HepG2 (cell line): ENCODE measurements around the gene PRXL2B. TPM values are rescaled to one million over a fixed set of nuclear protein-coding genes. Genes with fewer than 3 reads are reported as not detected.

Source experiments
- CBFB ChIP-seq: sonication (generic); formaldehyde crosslinking; IDR thresholded peaks from 2 replicates; pipeline ENCODE4 v1.4.0; 2020; ENCODE audit warnings: missing genetic modification reagents
- DNMT1 ChIP-seq: sonication (generic); formaldehyde crosslinking; IDR thresholded peaks from 2 replicates; pipeline ENCODE4 v1.5.1; 2020; ENCODE audit warnings: mild to moderate bottlenecking, missing genetic modification reagents
- GATAD1 ChIP-seq: IDR thresholded peaks from 2 replicates; pipeline ENCODE4 v1.6.1; 2016; ENCODE audit warnings: missing genetic modification reagents, missing compliant biosample characterization
- HDAC2 ChIP-seq: sonication (generic); formaldehyde crosslinking; IDR thresholded peaks from 2 replicates; pipeline ENCODE4 v1.4.0; 2020; ENCODE audit warnings: missing genetic modification reagents
- HNRNPL ChIP-seq: fragments of 200-400 bp; formaldehyde crosslinking; IDR thresholded peaks from 2 replicates; pipeline ENCODE4 v1.6.1; 2017; ENCODE audit warnings: mild to moderate bottlenecking, low read depth, low read length
- MBNL3 ChIP-seq: fragments of 250-450 bp; sonication (Bioruptor Pico); conservative IDR thresholded peaks from 2 replicates; pipeline ENCODE4 v1.8.0; 2022; ENCODE audit warnings: mild to moderate bottlenecking, inconsistent platforms
- NAIF1 ChIP-seq: sonication (generic); formaldehyde crosslinking; IDR thresholded peaks from 2 replicates; pipeline ENCODE4 v1.5.0; 2020; ENCODE audit warnings: mild to moderate bottlenecking, missing genetic modification reagents, borderline replicate concordance
- NCOR1 ChIP-seq: fragments of 200-600 bp; sonication (generic); IDR thresholded peaks from 2 replicates; pipeline ENCODE4 v1.7.0; 2017; ENCODE audit warnings: antibody characterized with exemption, low read length, borderline replicate concordance
- NFE2L2 ChIP-seq: fragments of 150-350 bp; IDR thresholded peaks from 2 replicates; pipeline ENCODE4 v1.6.1; 2014; ENCODE audit warnings: low read length
- POLR2AphosphoS5 ChIP-seq: IDR thresholded peaks from 2 replicates; pipeline ENCODE4 v1.6.1; 2012; ENCODE audit warnings: low read depth, low read length
- REXO4 ChIP-seq: sonication (generic); formaldehyde crosslinking; IDR thresholded peaks from 2 replicates; pipeline ENCODE4 v1.8.0; 2022; ENCODE audit warnings: missing genetic modification reagents, mild to moderate bottlenecking, borderline replicate concordance
- STAT6 ChIP-seq: sonication (generic); formaldehyde crosslinking; IDR thresholded peaks from 2 replicates; pipeline ENCODE4 v1.4.0; 2020; ENCODE audit warnings: missing genetic modification reagents, mild to moderate bottlenecking, borderline replicate concordance
- ZMYM4 ChIP-seq: sonication (generic); formaldehyde crosslinking; IDR thresholded peaks from 2 replicates; pipeline ENCODE4 v1.8.1; 2023; ENCODE audit warnings: mild to moderate bottlenecking, missing genetic modification reagents
- ZNF225 ChIP-seq: sonication (generic); formaldehyde crosslinking; IDR thresholded peaks from 2 replicates; pipeline ENCODE4 v1.4.0; 2020; ENCODE audit warnings: mild to moderate bottlenecking, missing genetic modification reagents
- ZNF251 ChIP-seq: sonication (generic); formaldehyde crosslinking; IDR thresholded peaks from 2 replicates; pipeline ENCODE4 v1.9.0; 2021; ENCODE audit warnings: mild to moderate bottlenecking, missing genetic modification reagents
- ZNF253 ChIP-seq: sonication (generic); formaldehyde crosslinking; IDR thresholded peaks from 2 replicates; pipeline ENCODE4 v1.8.0; 2022; ENCODE audit warnings: mild to moderate bottlenecking, missing genetic modification reagents, borderline replicate concordance
- ZNF362 ChIP-seq: sonication (generic); formaldehyde crosslinking; IDR thresholded peaks from 2 replicates; pipeline ENCODE4 v1.4.0; 2020; ENCODE audit warnings: missing genetic modification reagents, mild to moderate bottlenecking, borderline replicate concordance
- ZNF562 ChIP-seq: sonication (generic); formaldehyde crosslinking; IDR thresholded peaks from 2 replicates; pipeline ENCODE4 v1.8.0; 2022; ENCODE audit warnings: missing genetic modification reagents, borderline replicate concordance
- ZNF589 ChIP-seq: sonication (generic); formaldehyde crosslinking; conservative IDR thresholded peaks from 2 replicates; pipeline ENCODE4 v1.8.0; 2022; ENCODE audit warnings: mild to moderate bottlenecking, moderate library complexity, missing genetic modification reagents
- polyA plus RNA-seq, 8 experiments: library from polyadenylated mRNA; depleted of rRNA in 3 of 8; stranded (reverse) in 7 of 8; unstranded in 1 of 8; fragments of >200 nt; fragmentation: Illumina TruSeq in 4 of 8; extraction: Trizol in 4 of 8; gene quantifications; 2 replicates each; pipeline versions ENCODE4 v1.2.1 to v1.2.3, GENCODE V29; 2011 to 2016; ENCODE audit warnings: low read depth in 4 of 8, missing spikeins in 1 of 8, mixed read lengths in 1 of 8; ENCODE audit not compliant: insufficient read depth in 1 of 8
- total RNA-seq, 5 experiments: library from RNA; depleted of rRNA; stranded (reverse); fragments of >200 nt; fragmentation: Illumina TruSeq; extraction: Trizol; gene quantifications; 2 replicates each; pipeline ENCODE4 v1.2.3, GENCODE V29; 2016; ENCODE audit warnings: low read depth in 1 of 5
- TF ChIP-seq, protein P1 (sequence below): sonication (generic); formaldehyde crosslinking; conservative IDR thresholded peaks from 2 replicates; pipeline ENCODE4 v1.4.0; 2020; ENCODE audit warnings: missing genetic modification reagents
- TF ChIP-seq, protein P2 (sequence below): sonication (generic); formaldehyde crosslinking; IDR thresholded peaks from 2 replicates; pipeline ENCODE4 v1.4.0; 2020; ENCODE audit warnings: missing genetic modification reagents

The PRXL2B gene
- total and polyA plus RNA-seq, 2 of the 13 experiments (the other 11 are each of a cell fraction or from before 2014, with no cell fraction given) = 16.8 to 22.1 TPM

- TF ChIP-seq REXO4 (CRISPR knock-in tag) (no peak), STAT6 (no peak), POLR2AphosphoS5 (no peak), ZMYM4 (no peak), HNRNPL (peak; percentile 73), NCOR1 (no peak), NAIF1 (CRISPR knock-in tag) (no peak), ZNF362 (CRISPR knock-in tag) (no peak), HDAC2 (CRISPR knock-in tag) (no peak), ZNF589 (0 out of 2 replicates have a peak, but pooled peaks have one; percentile 66), MBNL3 (no peak), ZNF251 (no peak), ZNF253 (CRISPR knock-in tag) (0 out of 2 replicates have a peak, but pooled peaks have one; percentile 34), GATAD1 (CRISPR knock-in tag) (no peak), CBFB (CRISPR knock-in tag) (no peak), DNMT1 (0 out of 2 replicates have a peak, but pooled peaks have one; percentile 56), NFE2L2 (no peak), ZNF225 (CRISPR knock-in tag) (no peak), ZNF562 (no peak)
- TF ChIP-seq, protein P1, sequence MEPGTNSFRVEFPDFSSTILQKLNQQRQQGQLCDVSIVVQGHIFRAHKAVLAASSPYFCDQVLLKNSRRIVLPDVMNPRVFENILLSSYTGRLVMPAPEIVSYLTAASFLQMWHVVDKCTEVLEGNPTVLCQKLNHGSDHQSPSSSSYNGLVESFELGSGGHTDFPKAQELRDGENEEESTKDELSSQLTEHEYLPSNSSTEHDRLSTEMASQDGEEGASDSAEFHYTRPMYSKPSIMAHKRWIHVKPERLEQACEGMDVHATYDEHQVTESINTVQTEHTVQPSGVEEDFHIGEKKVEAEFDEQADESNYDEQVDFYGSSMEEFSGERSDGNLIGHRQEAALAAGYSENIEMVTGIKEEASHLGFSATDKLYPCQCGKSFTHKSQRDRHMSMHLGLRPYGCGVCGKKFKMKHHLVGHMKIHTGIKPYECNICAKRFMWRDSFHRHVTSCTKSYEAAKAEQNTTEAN (CRISPR knock-in tag) = no peak
- TF ChIP-seq, protein P2, sequence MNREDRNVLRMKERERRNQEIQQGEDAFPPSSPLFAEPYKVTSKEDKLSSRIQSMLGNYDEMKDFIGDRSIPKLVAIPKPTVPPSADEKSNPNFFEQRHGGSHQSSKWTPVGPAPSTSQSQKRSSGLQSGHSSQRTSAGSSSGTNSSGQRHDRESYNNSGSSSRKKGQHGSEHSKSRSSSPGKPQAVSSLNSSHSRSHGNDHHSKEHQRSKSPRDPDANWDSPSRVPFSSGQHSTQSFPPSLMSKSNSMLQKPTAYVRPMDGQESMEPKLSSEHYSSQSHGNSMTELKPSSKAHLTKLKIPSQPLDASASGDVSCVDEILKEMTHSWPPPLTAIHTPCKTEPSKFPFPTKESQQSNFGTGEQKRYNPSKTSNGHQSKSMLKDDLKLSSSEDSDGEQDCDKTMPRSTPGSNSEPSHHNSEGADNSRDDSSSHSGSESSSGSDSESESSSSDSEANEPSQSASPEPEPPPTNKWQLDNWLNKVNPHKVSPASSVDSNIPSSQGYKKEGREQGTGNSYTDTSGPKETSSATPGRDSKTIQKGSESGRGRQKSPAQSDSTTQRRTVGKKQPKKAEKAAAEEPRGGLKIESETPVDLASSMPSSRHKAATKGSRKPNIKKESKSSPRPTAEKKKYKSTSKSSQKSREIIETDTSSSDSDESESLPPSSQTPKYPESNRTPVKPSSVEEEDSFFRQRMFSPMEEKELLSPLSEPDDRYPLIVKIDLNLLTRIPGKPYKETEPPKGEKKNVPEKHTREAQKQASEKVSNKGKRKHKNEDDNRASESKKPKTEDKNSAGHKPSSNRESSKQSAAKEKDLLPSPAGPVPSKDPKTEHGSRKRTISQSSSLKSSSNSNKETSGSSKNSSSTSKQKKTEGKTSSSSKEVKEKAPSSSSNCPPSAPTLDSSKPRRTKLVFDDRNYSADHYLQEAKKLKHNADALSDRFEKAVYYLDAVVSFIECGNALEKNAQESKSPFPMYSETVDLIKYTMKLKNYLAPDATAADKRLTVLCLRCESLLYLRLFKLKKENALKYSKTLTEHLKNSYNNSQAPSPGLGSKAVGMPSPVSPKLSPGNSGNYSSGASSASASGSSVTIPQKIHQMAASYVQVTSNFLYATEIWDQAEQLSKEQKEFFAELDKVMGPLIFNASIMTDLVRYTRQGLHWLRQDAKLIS = no peak; the same call in 1 of the 2 replicates
Observed at GRCh38 chr1:2556678-2557481, 29.7 kb upstream of the PRXL2B start (continued).
